ENCODE measurements around the gene CLCN1.
"Not testable (repeated sequence)": the region's sequence is repeated elsewhere in the genome, so short reads cannot be mapped to it uniquely, and the experiment has no call there.

CLCN1 gene

GRCh38 chr7:143315776-143316175 is at the start of gene CLCN1:
Gene CLCN1, plus strand, starts transcription at chr7:143316111. Its CDS starts 102 bp downstream, at chr7:143316213.
- DNase-seq, result no peak

DNA sequence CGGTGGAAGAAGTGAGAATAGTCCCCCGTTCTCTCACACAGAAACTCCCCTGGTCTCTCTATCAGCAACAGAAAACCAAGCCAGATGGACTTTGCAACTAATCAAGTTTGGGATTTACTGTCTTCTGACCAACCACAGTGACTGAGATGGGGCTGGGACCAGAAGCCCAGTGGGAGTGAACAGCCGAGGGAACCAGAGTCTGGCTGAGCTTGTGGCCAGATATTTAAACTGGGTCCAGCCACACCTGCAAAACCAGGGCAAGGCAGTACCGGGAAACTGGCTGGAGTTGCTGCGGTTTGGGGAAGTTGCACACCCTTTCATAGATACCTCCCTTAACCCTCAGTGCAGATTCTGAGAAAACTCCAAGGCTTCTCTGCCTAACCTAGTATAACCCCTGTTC is 46.7 kb upstream of the CLCN1 start:
- no peak for DNase-seq

DNA sequence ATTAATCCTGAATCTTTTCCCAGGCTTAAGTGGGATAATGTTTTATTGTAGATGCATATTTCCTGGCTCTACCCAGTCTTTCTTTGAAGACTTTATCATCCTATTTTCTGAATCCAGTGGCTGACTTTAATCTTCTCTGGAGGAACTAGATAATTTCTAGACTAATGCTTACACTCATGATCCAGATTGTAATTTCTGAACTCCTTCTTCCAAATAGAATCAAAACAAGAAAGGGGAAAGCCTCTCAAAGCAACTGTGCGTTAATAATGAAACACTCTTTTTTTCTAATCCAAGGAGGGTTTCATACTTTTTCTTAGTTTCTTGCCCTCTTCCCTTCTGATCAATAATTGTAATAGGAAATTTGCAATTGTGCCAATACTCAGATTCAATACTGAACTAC is 44.7 kb upstream of the CLCN1 start:
- no peak for DNase-seq

DNA sequence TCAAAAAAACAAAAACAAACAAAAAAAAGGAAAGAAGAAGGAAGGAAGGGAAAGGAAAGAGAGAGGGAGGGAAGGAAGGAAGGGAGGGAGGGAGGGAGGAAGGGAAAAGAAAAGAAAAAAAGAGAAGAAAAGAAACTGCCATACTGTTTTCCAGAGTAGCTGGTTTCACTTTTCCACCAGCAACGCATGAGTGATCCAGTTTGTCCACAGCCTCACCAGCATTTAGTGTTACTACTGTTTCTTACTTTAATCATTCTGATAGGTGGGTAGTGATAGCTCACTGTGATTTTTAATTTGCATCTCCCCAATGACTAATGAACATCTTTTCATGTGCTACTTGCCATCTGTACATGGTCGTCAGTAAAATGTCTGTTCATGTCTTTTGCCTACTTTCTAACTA is 43.0 kb upstream of the CLCN1 start:
- no peak for DNase-seq

- DNase-seq, result no peak
Measured at GRCh38 chr7:143279186-143280098, 36.5 kb upstream of the CLCN1 start.

DNA sequence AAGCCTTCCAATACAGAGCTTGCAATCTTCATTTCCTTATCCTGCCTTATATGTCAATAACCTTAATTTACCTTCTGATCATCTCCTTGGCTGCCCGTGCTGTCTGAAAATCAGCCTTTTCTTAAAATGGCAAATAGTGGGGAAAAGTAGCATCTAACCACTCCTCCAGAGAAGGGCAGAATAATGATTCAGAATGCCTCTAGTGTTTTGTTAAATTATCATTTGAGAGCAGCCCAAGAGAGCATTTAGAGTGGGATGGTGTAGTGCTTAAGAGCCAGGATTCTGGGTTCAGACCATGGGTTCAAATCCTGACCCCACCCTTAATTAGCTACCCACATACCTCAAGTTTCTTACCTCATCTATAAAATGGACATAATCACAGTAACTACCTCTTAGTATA is 35.8 kb upstream of the CLCN1 start:
- no peak for DNase-seq

DNA sequence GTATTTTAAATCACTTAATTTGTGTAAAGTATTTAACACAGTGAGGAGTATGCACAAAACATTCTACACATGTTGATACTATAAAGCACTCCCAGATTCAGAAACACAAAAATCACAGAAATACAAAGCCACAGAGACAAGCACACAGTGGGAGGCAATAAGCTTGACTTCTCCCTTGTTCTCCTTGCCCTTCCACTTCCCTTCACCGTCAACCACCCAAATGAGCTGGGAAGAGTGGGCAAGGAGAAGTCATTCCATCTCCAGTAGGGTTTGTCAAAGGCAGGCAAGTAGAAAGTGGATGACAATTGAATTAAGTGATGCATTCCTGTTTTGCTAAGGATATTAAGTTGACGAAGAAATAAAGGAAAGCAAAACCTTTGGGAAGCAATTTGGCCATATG is 35.3 kb upstream of the CLCN1 start:
- no peak for DNase-seq

GRCh38 chr7:143281529-143281928 is 34.4 kb upstream of the CLCN1 start:
- no peak for DNase-seq

GRCh38 chr7:143282124-143282523 is 33.8 kb upstream of the CLCN1 start:
- no peak for DNase-seq

DNA sequence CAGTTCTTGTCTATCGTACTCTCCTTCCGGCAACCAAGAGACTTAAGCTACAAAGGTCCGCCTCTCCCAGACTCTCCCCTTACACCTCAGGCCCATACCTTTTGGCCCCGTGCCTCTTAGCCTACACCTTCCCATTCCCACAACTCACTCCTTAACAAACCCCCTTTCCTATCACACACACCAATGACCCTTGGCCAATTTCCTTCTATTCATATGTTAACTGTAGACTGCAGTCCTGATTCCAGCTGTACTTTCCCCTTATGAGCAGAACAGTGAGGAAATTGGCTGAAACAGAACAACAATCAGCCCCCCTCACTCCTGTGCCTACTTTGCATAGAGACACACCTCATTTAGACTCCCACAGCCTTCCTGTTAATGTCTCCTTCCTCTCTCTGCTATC is 32.5 kb upstream of the CLCN1 start:
- no peak for DNase-seq

GRCh38 chr7:143284591-143285469 is 31.1 kb upstream of the CLCN1 start, which contains the start of gene TMEM139:
Gene TMEM139, plus strand, starts transcription at chr7:143284958. Its CDS starts 1,000 bp downstream, at chr7:143285958.
- DNase-seq, result no peak

DNA sequence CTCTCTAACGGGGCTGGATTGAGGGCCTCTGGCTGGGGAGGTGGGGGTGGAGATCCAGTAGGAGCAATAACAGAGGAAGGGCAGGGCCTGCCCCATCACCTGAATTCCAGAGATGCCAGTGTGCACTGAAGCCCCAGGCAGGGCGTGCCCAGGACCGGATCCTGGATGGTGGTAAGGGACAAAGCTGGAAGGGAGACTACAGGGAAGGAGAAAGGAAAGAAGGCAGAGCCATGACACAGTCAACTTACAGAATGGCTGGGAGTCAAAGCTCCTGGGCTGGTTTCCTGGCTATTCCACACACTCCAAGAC is 30.5 kb upstream of the CLCN1 start:
- peak; percentile 57 for DNase-seq

DNA sequence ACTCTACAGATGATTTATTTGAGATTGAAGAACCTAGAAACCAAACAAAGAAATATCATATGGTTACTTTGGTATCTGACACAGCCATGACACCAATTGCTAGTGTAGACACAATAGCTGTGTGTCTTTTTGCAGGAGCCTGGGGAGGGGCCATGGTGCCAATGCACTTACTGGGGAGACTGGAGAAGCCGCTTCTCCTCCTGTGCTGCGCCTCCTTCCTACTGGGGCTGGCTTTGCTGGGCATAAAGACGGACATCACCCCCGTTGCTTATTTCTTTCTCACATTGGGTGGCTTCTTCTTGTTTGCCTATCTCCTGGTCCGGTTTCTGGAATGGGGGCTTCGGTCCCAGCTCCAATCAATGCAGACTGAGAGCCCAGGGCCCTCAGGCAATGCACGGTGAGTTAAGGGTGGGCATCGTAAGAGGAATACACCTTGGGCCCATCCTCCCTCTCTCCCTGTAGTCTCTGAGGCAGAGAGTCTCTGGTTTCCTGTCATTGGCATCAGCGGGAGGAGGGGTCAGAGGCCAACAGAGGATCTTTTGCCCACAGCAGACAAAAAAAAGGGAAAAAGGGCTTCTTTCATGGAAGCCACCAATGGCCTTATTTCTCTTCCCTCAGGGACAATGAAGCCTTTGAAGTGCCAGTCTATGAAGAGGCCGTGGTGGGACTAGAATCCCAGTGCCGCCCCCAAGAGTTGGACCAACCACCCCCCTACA is 29.9 kb upstream of the CLCN1 start:
- no peak for DNase-seq

DNA sequence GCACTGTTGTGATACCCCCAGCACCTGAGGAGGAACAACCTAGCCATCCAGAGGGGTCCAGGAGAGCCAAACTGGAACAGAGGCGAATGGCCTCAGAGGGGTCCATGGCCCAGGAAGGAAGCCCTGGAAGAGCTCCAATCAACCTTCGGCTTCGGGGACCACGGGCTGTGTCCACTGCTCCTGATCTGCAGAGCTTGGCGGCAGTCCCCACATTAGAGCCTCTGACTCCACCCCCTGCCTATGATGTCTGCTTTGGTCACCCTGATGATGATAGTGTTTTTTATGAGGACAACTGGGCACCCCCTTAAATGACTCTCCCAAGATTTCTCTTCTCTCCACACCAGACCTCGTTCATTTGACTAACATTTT is 29.4 kb upstream of the CLCN1 start:
- no peak for DNase-seq

- no peak for DNase-seq
Measured at GRCh38 chr7:143287339-143287934, 28.5 kb upstream of the CLCN1 start.

GRCh38 chr7:143287935-143288826 is 27.7 kb upstream of the CLCN1 start, which contains the start of gene CASP2:
Gene CASP2, plus strand, starts transcription at chr7:143288351. Its CDS starts 105 bp downstream, at chr7:143288456.
- DNase-seq, result peak; percentile 90

DNA sequence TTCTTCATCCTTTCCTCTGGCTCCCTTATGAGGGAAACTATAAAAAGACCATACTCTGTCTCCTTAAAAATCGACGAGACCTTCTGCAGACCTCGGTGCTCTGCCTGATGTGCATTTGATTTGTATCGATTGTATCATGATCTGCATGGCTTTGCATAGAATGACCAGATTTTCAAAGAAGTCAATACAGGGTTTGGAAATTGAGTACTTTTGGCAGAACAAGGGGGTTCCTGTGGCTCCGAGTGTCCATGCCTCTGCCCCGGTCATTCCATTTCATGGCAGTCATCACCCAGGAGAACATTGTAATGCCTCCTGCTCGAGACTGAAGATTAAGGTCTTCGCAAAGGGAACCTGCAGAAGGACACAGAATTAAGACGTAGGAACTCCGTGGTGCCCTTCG is 27.1 kb upstream of the CLCN1 start:
- no peak for DNase-seq

GRCh38 chr7:143289421-143289820 is 26.5 kb upstream of the CLCN1 start:
- no peak for DNase-seq

- DNase-seq, result not testable (repeated sequence)
Measured at GRCh38 chr7:143289888-143290287, 26.0 kb upstream of the CLCN1 start.

DNA sequence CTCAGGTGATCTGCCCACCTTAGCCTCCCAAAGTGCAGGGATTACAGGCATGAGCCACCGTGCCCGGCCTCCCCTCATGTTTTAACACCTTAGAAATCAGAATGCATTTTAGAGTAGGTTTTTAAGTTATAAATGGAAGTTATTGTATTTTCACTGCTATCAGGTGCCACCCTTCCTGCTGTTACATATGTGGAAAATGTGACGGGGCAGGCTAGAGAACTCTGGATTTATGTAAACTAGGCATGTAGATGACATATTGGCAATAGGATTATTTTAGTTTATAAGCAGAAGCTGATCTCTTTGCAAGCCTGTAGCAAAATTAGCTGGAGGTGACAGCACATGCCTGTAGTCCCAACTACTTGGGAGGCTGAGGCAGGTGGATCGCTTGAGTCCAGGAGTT is 25.6 kb upstream of the CLCN1 start:
- no peak for DNase-seq

DNA sequence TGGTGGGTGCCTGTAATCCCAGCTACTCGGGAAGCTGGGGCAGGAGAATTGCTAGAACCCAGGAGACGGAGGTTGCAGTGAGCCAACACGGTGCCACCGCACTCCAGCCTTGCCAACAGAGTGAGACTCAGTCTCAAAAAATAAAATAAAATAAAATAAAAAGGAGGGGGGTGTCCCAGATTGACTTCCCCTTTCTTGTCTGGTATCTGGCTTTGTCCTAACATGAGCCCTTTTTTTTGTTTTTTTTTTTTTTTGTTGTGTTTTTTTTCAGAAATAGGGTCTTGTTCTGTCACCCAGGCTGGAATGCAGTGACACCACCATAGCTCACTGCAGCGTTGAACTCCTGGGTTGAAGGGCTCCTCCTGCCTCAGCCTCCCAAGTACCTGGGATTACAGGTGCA is 23.0 kb upstream of the CLCN1 start:
- no peak for DNase-seq

DNA sequence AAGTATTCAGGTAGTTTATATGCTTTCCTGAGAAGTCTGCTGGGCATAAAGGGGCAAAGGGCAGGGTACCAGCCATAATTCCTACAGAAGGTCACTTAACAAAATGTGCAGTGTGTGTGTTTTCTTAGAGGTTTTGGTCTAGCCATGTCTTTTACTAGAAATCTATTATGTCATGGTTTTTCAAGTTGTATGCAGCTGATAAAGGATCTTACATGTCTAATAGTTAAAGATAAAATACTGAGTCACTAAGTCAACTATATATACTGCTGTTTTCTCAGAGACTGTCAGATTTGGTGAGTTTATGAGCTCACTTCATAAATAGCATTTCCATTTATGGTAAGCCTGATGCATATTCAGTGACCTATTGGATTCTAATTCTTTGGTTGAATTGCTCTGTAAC is 20.0 kb upstream of the CLCN1 start:
- DNase-seq, result no peak

Measured in 8988T (cell line).